GM12878 (cell line): ENCODE results near the gene FBXO42. TPM values are rescaled to one million over a fixed set of nuclear protein-coding genes. Genes with fewer than 3 reads are reported as not detected.

ENCODE experiments used
- ATAC-seq: fragments of 200-7000 bp; cut with Tn5 transposase; 3 replicates; pipeline ENCODE4 v1.9.1; 2020; ENCODE audit warnings: mild to moderate bottlenecking, moderate library complexity
- BruUV-seq: library from RNA; stranded (reverse); fragments of 400-500 nt; replicated peaks from 2 replicates; lab custom pipeline; 2021; lab: Mats Ljungman, UMichigan
- CTCF ChIA-PET: fragments of 300-600 bp; sonication (Branson Sonifier 250); formaldehyde crosslinking; extraction: SDS; loops from one replicate; lab custom pipeline; 2021; ENCODE audit warnings: inconsistent platforms; lab: Yijun Ruan, JAX
- POLR2A ChIA-PET: fragments of 350-600 bp; formaldehyde crosslinking; extraction: SDS; loops from one replicate; lab custom pipeline; 2021; ENCODE audit warnings: inconsistent platforms; lab: Charles Lee
- RAD21 ChIA-PET: fragments of 300-600 bp; sonication (Branson Sonifier 250); formaldehyde crosslinking; loops from one replicate; lab custom pipeline; 2023; ENCODE audit warnings: antibody characterized with exemption; ENCODE audit not compliant: unreplicated experiment; lab: Charles Lee
- SMC1A ChIA-PET: fragments of 300-600 bp; sonication (Branson Sonifier 250); formaldehyde crosslinking; loops from one replicate; lab custom pipeline; 2023; ENCODE audit not compliant: unreplicated experiment, uncharacterized antibody; lab: Charles Lee
- DNase-seq: peaks from one replicate; pipeline ENCODE4 v3.0.0-alpha.2; 2011; ENCODE audit warnings: low read depth, low spot score
- FAIRE-seq: peaks from 3 replicates; lab custom pipeline; 2011; peaks lifted over from hg19 to GRCh38; lab: Jason Lieb, UNC
- H2AFZ ChIP-seq: 2 replicates; pipeline ENCODE4 v1.6.0; 2011; ENCODE audit warnings: low read depth, low read length, control low read depth; ENCODE audit not compliant: control insufficient read depth
- H3K27ac ChIP-seq: 2 replicates; pipeline ENCODE4 v1.5.1; 2011; ENCODE audit warnings: control low read depth; ENCODE audit not compliant: control insufficient read depth, insufficient read depth
- H3K27me3 ChIP-seq, 2 experiments: replicated peaks in 1 of 2; 2 replicates each; pipeline versions ENCODE4 v1.6.0 to v1.6.1; 2011; ENCODE audit warnings: low read length in 1 of 2; ENCODE audit not compliant: control insufficient read depth in 2 of 2, insufficient read depth in 2 of 2
- H3K36me3 ChIP-seq, 2 experiments: 2 replicates each; pipeline ENCODE4 v1.5.1; 2011; ENCODE audit warnings: low read length in 1 of 2; ENCODE audit not compliant: control insufficient read depth in 2 of 2, insufficient read depth in 2 of 2
- H3K4me1 ChIP-seq: 2 replicates; pipeline ENCODE4 v1.6.1; 2011; ENCODE audit warnings: mild to moderate bottlenecking, low read length, moderate library complexity, mixed read lengths; ENCODE audit not compliant: control insufficient read depth, insufficient read depth
- H3K4me2 ChIP-seq: 2 replicates; pipeline ENCODE4 v1.6.0; 2011; ENCODE audit warnings: control low read depth; ENCODE audit not compliant: control insufficient read depth, insufficient read depth
- H3K4me3 ChIP-seq: fragments of 200-600 bp; sonication (generic); 2 replicates; pipeline ENCODE4 v1.5.1; 2016
- H3K79me2 ChIP-seq: 2 replicates; pipeline ENCODE4 v1.6.0; 2011; ENCODE audit warnings: low read length; ENCODE audit not compliant: control insufficient read depth, insufficient read depth
- H3K9ac ChIP-seq: 2 replicates; pipeline ENCODE4 v1.8.0; 2011; ENCODE audit warnings: low read length, control low read depth, mixed read lengths; ENCODE audit not compliant: control insufficient read depth, insufficient read depth
- H3K9me3 ChIP-seq: replicated peaks from 3 replicates; pipeline ENCODE4 v1.5.1; 2011; ENCODE audit warnings: mild to moderate bottlenecking, low read length; ENCODE audit not compliant: control insufficient read depth, insufficient read depth
- H4K20me1 ChIP-seq: 2 replicates; pipeline ENCODE4 v1.6.0; 2011; ENCODE audit not compliant: control insufficient read depth, insufficient read depth
- ASH2L ChIP-seq: fragments of 300-600, 200-600 bp; sonication (generic); IDR thresholded peaks from 2 replicates; pipeline ENCODE4 v1.6.1; 2017; ENCODE audit warnings: low read depth, mild to moderate bottlenecking, borderline replicate concordance
- CREB1 ChIP-seq: IDR thresholded peaks from 2 replicates; pipeline ENCODE4 v1.6.1; 2012; ENCODE audit warnings: low read depth, mild to moderate bottlenecking, inconsistent platforms
- CREM ChIP-seq: IDR thresholded peaks from 2 replicates; pipeline ENCODE4 v1.6.1; 2014; ENCODE audit warnings: antibody characterized with exemption, low read depth
- EGR1 ChIP-seq, 2 experiments: IDR thresholded peaks; 1 replicate in 1 of 2; 2 replicates in 1 of 2; pipeline ENCODE4 v1.6.1; 2011 to 2012; ENCODE audit warnings: low read depth in 2 of 2, low read length in 2 of 2, borderline replicate concordance in 1 of 2, mild to moderate bottlenecking in 1 of 2, moderate library complexity in 1 of 2
- EZH2 ChIP-seq: IDR thresholded peaks from 2 replicates; pipeline ENCODE4 v1.6.1; 2012; ENCODE audit warnings: low read depth, mild to moderate bottlenecking, control low read depth, inconsistent platforms, low read length, borderline replicate concordance; ENCODE audit not compliant: control insufficient read depth
- FOS ChIP-seq: IDR thresholded peaks from 3 replicates; pipeline ENCODE4 v1.6.1; 2011; ENCODE audit warnings: borderline replicate concordance; ENCODE audit not compliant: insufficient read length; ENCODE audit errors: extremely low read depth
- HCFC1 ChIP-seq: fragments of 150-350 bp; IDR thresholded peaks from 2 replicates; pipeline ENCODE4 v1.6.1; 2014; ENCODE audit warnings: low read length
- IRF5 ChIP-seq: fragments of 450-650 bp; IDR thresholded peaks from 2 replicates; pipeline ENCODE4 v1.6.1; 2017; ENCODE audit warnings: borderline replicate concordance
- NFXL1 ChIP-seq: fragments of 450-650 bp; IDR thresholded peaks from 2 replicates; pipeline ENCODE4 v1.6.1; 2017; ENCODE audit warnings: antibody characterized with exemption, mild to moderate bottlenecking, borderline replicate concordance
- PBX3 ChIP-seq: IDR thresholded peaks from 2 replicates; pipeline ENCODE4 v1.6.1; 2011; ENCODE audit warnings: mild to moderate bottlenecking, low read depth, low read length, moderate library complexity; ENCODE audit not compliant: insufficient replicate concordance
- RB1 ChIP-seq: fragments of 450-650 bp; formaldehyde crosslinking; IDR thresholded peaks from 2 replicates; pipeline ENCODE4 v1.6.1; 2017; ENCODE audit warnings: mild to moderate bottlenecking, borderline replicate concordance
- RUNX3 ChIP-seq: IDR thresholded peaks from 2 replicates; pipeline ENCODE4 v1.6.1; 2012; ENCODE audit warnings: low read length, inconsistent platforms
- SIN3A ChIP-seq: IDR thresholded peaks from 2 replicates; pipeline ENCODE4 v1.6.1; 2012; ENCODE audit warnings: low read depth, low read length, improper control_type of control experiment
- SPI1 ChIP-seq: IDR thresholded peaks from 2 replicates; pipeline ENCODE4 v1.6.1; 2011; ENCODE audit warnings: low read depth, mild to moderate bottlenecking, low read length, moderate library complexity, borderline replicate concordance; ENCODE audit not compliant: insufficient read depth
- SUZ12 ChIP-seq: fragments of 200-600 bp; sonication (generic); IDR thresholded peaks from one replicate; pipeline ENCODE4 v1.6.1; 2018; ENCODE audit warnings: antibody characterized with exemption, mild to moderate bottlenecking; ENCODE audit not compliant: unreplicated experiment
- TCF3 ChIP-seq: IDR thresholded peaks from 2 replicates; pipeline ENCODE4 v1.6.1; 2012; ENCODE audit warnings: low read depth, mild to moderate bottlenecking, low read length, borderline replicate concordance; ENCODE audit not compliant: insufficient read depth
- WGBS: methylation state at CpG from one replicate; pipeline ENCODE4 v1.1.6; 2016; ENCODE audit warnings: low lambda C conversion rate; ENCODE audit not compliant: insufficient replicate concordance, insufficient coverage; ENCODE audit errors: missing lambda C conversion rate; 5-methylcytosine and 5-hydroxymethylcytosine counted together
- in situ Hi-C: fragments of 300-500 bp; cut with MboI; formaldehyde crosslinking; loops from 9 replicates; pipeline ENCODE4 v1.14.3; 2018; ENCODE audit warnings: mixed read lengths
- intact Hi-C: fragments of 100-400 bp; cut with micrococcal nuclease; formaldehyde crosslinking; loops from one replicate; pipeline ENCODE4 v1.14.2; 2022; ENCODE audit not compliant: unreplicated experiment
- polyA plus RNA-seq, 11 experiments: library from polyadenylated mRNA; depleted of rRNA in 4 of 11; unstranded in 6 of 11; stranded (reverse) in 5 of 11; fragments of >200 nt; fragmentation: Nextera tagmentation in 4 of 11; fragmentation: Illumina TruSeq in 1 of 11; extraction: Ambion mirVana in 4 of 11; extraction: Trizol in 1 of 11; gene quantifications; 1 replicate in 1 of 11; 2 replicates in 10 of 11; pipeline versions ENCODE4 v1.2.1 to v1.2.3, GENCODE V29; 2011 to 2016; ENCODE audit warnings: inconsistent platforms in 2 of 11, missing spikeins in 2 of 11, low read depth in 1 of 11
- total RNA-seq, 4 experiments: library from RNA; depleted of rRNA in 3 of 4; stranded (reverse); fragments of >200 nt in 3 of 4; fragmentation: Illumina TruSeq in 1 of 4; extraction: Trizol in 1 of 4; gene quantifications; 2 replicates each; pipeline versions ENCODE4 v1.2.1 to v1.2.3, GENCODE V29; 2013 to 2021
- TF ChIP-seq, protein P1 (sequence below): IDR thresholded peaks from 2 replicates; pipeline ENCODE4 v1.6.1; 2011; ENCODE audit warnings: borderline replicate concordance, low read depth, mild to moderate bottlenecking, moderate library complexity, low read length; ENCODE audit not compliant: insufficient read depth, poor library complexity, severe bottlenecking
- TF ChIP-seq, protein P2 (sequence below): fragments of 450-650 bp; IDR thresholded peaks from 2 replicates; pipeline ENCODE4 v1.6.1; 2017; ENCODE audit warnings: mild to moderate bottlenecking

The FBXO42 gene
- total and polyA plus RNA-seq, 10 of the 15 experiments (the other 5 are each of a cell fraction or from before 2014, with no cell fraction given), result 6.1 to 23.8 (median 15.2) TPM

- Histone ChIP-seq H2AFZ (no peak overlapping the region), H3K27ac (no peak overlapping the region), H3K4me3 (no peak overlapping the region), H3K4me1 (no peaks in the 10 kb centered on the region; the same call in 1 of the 2 replicates), H3K36me3 (no peaks in the 10 kb centered on the region), H4K20me1 (no peaks in the 10 kb centered on the region), H3K27me3 (no peaks in the 10 kb centered on the region), H3K9ac (no peak overlapping the region), H3K9me3 (no peaks in the 10 kb centered on the region), H3K4me2 (no peak overlapping the region), H3K79me2 (no peaks in the 10 kb centered on the region)
- ATAC-seq (peak; percentile 32; the same call in 1 of the 3 replicates), FAIRE-seq (no peak), DNase-seq (no peak)
- in situ Hi-C loops (no loop called here), intact Hi-C loops (no loop called here)
- POLR2A ChIA-PET, result no interaction called here
- no TSS peak for BruUV-seq
- CTCF ChIA-PET, result interaction anchor here (0.9 to 1.2 kb wide), 2 partner anchors 10 to 20 kb away, joined by 3 to 6 read pairs; no protein-coding TSS in a partner anchor
- SMC1A ChIA-PET, result no interaction called here
- RAD21 ChIA-PET, result interaction anchor here (0.8 to 1.5 kb wide), 2 partner anchors 10 to 46 kb away, joined by 3 to 4 read pairs; no protein-coding TSS in a partner anchor
- 60% methylated on average over 8 of the region's 8 CpGs for WGBS
- TF ChIP-seq CREB1 (no peak), HCFC1 (no peak), PBX3 (no peak), RUNX3 (no peak), SIN3A (no peak), CREM (no peak), ASH2L (no peak), RB1 (no peak), TCF3 (no peak), EGR1 (IDR thresholded peaks at IDR 0.05; ENCODE audit: borderline replicate concordance in 1 of 2, low read depth in 2 of 2, low read length in 2 of 2) (no peak), EZH2 (no peak), IRF5 (no peak), FOS (no peak), SPI1 (no peak), NFXL1 (no peak), SUZ12 (no peak)
- TF ChIP-seq, protein P1, sequence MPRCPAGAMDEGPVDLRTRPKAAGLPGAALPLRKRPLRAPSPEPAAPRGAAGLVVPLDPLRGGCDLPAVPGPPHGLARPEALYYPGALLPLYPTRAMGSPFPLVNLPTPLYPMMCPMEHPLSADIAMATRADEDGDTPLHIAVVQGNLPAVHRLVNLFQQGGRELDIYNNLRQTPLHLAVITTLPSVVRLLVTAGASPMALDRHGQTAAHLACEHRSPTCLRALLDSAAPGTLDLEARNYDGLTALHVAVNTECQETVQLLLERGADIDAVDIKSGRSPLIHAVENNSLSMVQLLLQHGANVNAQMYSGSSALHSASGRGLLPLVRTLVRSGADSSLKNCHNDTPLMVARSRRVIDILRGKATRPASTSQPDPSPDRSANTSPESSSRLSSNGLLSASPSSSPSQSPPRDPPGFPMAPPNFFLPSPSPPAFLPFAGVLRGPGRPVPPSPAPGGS, result no peak
- TF ChIP-seq, protein P2, sequence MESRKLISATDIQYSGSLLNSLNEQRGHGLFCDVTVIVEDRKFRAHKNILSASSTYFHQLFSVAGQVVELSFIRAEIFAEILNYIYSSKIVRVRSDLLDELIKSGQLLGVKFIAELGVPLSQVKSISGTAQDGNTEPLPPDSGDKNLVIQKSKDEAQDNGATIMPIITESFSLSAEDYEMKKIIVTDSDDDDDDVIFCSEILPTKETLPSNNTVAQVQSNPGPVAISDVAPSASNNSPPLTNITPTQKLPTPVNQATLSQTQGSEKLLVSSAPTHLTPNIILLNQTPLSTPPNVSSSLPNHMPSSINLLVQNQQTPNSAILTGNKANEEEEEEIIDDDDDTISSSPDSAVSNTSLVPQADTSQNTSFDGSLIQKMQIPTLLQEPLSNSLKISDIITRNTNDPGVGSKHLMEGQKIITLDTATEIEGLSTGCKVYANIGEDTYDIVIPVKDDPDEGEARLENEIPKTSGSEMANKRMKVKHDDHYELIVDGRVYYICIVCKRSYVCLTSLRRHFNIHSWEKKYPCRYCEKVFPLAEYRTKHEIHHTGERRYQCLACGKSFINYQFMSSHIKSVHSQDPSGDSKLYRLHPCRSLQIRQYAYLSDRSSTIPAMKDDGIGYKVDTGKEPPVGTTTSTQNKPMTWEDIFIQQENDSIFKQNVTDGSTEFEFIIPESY, result no peak
These were observed 153.7 kb downstream of the FBXO42 start for GRCh38 chr1:16198444-16199156.
